HG03108 (cell line): ENCODE data around the gene RYR3.

ENCODE experiments used
- ATAC-seq: cut with Tn5 transposase; IDR thresholded peaks from one replicate; pipeline ENCODE4 v1.9.1; 2021; ENCODE audit warnings: moderate library complexity; ENCODE audit not compliant: unreplicated experiment

Gene RYR3

GRCh38 chr15:33858836-33859235, 548.1 kb downstream of the RYR3 start:
- ATAC-seq, result no peak

- no peak for ATAC-seq
These were observed 549.3 kb downstream of the RYR3 start for GRCh38 chr15:33859992-33860545.

DNA sequence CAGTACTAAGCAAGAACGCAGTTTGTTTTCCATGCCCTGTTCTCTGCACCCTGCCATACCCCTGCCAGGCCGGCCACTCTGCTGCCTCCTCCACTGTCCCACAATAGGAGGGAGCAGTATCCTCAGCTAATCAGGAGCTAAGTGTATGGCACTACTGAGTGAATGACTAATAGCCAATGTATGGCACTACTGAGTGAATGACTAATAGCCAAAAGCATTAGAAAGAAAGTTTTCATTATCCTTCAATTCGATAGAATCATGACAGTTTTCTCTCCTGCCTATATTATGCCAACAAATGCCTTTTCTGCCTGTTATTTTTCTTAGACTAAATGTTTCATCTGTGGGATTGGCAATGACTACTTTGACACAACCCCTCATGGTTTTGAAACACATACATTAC, 550.0 kb downstream of the RYR3 start:
- no peak for ATAC-seq

DNA sequence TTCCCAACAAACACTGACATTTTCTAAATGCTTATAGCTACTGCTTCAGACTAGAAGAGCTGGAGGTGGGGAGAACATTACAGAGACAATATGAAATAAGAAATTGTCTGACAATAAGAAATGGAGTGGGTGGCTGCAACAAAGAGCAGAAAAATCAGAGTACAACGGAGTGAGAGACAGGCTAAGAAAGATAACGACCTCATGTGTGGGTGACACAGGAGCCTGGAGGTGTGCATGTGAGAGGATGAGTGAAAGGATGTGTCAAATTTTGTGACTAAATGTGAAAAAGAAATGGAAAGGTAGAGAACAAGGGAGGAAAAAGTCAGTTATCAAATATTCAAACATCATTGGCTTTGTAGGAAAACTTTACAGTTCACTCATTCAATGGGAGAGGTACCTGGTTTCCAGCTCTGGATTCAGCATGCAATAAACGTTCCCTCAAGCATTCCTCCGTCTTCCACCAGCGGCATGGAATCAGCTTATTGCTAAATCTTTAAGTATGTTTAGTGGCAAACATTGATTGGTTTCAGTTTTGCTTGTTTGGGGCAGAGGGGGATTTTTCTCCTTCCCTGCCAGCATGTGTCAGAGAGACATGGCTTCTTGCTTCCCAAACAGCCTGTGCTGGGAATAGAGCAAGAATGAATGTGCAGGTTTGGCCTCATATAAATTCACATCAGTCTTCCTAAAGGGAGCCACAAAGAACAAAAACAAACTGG, 553.8 kb downstream of the RYR3 start:
- ATAC-seq, result no peak

- ATAC-seq, result no peak
These were observed 554.6 kb downstream of the RYR3 start for GRCh38 chr15:33865416-33865815.

DNA sequence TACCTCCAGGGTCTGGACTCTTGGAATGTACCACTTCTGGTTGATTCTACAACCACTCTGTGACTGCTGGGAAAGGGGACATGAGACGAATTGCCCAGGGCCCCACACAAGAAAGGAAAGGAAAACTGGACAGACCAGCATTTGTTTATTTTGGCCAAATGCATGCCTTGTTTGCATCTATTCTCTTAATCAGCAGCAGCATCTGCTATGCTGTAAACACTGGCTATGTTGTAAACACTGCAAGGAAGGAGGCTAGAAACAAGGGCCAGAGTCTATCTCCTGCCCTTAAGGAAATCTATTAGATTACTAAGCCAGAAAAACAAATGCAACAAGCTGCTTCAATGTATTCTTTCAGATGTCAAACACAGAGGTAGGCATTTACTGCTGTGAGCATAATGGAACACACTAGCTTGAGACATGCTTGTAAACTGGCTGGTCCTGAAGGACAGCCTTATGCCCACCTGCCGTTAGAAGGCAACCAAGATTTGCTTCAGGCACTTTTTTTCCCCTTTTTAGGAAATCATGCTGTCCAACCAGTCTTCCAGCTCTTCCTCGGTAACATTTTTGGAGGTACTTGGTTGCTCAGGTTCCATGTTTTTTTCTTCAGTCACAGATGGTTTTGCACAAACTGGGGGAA, 555.5 kb downstream of the RYR3 start:
- ATAC-seq, result no peak

DNA sequence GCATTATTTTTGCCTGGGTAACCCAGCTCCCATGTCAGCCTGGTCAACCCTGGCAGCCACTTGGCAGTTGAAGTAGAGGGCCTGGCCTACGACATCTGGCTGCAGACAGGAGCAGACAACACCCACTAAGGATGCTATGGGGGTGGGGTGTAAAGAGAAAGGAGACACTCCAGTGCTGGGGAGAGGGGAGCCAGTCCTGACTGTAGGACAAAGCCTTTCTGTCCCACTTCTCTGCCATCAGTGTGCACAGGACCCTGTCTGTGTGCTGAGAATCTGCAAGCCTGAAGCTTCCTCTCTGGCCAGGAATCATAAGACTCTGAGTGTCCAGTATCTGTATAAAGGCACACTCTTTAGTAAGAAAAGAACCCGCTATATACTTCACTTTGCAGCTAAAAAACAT, 561.2 kb downstream of the RYR3 start:
- no peak for ATAC-seq

DNA sequence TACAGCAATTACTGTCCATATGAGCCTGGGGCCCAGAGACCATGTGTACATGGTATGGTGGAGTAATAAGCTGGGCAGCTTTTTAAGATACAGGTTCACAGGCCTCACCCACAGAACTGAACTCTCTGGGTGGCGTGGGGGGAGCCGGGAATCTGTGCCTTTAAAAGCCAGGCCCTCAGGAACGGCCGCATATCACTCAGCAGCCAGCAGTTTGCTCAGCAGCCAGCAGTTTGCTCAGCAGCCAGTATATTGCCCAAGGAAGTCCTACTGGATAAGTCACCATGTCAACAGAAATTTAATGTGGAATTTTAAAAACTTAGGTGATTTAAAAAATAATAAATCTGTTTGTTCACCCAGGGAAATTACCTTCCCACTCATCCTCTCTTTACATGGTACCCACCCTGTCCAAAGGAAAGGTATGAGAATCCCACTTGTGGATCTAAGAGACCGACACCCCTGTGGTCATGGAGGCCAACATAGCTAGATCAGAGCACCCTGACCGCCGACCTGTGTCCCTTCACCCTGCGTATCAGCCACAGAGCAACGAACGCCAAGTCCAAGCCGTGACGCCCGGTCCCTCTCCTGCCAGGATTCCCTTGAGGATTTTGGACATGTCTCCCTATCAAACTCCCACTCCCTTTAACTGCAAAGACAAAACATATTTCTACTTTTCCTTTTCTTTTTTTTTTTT, 561.8 kb downstream of the RYR3 start:
- ATAC-seq, result no peak

GRCh38 chr15:33874156-33874555, 563.4 kb downstream of the RYR3 start:
- ATAC-seq, result no peak

DNA sequence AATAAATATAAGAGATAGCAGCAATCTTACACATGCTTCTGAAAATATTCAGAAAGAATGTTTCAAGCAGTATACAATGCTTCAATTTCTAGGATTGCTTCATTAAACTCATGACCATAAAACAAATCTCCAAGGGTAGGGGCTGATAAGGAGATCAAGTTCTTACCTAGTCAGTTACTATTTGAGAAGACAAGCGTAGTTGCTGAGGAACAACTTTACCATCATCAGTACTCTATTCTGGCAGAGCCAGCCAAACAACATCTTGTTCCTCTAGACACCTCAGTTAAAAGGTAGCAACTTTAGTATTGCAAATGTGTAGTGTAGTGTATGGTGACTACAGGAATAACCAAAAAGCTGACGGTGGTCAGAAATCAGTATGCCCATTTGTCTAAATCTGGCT, 572.2 kb downstream of the RYR3 start:
- no peak for ATAC-seq

DNA sequence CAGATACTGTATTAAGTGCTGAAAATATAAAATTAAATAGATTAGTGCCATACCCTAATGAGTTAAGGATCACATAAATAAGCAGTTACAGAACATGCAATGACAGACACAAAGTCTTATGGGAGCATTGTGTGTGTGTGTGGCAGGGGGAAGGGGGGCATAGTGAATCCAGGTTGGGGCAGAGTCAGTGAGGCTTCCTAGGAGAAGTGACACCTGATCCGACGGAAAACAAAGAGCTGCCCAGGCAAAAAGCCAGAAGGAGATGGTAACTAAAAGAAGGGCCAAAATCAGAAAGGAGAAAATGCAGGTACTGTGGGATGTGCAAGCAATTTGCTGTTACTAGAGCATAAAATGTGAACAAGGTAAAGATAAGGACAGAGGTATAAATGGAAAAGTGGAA, 577.4 kb downstream of the RYR3 start:
- ATAC-seq, result no peak

- peak; percentile 39 for ATAC-seq
These were observed 583.4 kb downstream of the RYR3 start for GRCh38 chr15:33894193-33894592.

- ATAC-seq, result no peak
These were observed 591.3 kb downstream of the RYR3 start for GRCh38 chr15:33902043-33902442.

GRCh38 chr15:33903661-33904060, 592.9 kb downstream of the RYR3 start:
- ATAC-seq, result no peak

- ATAC-seq, result no peak
These were observed 596.6 kb downstream of the RYR3 start for GRCh38 chr15:33907326-33907725.

- ATAC-seq, result no peak
These were observed 597.6 kb downstream of the RYR3 start for GRCh38 chr15:33908406-33908805.

DNA sequence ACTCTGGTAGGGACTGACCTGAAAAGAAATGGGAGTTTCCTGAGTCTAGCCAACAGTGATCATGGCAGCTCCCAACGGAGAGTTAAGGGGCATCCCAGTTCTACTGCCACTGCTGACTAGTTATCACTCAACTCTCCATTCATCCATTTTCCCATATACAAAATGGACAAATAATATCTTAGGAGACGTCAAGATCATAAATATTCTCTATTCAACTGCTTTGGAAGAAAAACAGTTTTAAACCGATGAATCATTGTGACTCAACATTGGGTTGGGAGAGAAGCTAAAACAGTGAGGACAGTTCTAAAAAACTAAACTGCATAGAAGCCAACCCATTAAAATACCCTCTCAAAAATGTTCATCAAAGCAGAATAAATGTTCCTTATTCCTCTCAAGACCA, 600.0 kb downstream of the RYR3 start:
- no peak for ATAC-seq

- no peak for ATAC-seq
These were observed 601.6 kb downstream of the RYR3 start for GRCh38 chr15:33912326-33912725.

DNA sequence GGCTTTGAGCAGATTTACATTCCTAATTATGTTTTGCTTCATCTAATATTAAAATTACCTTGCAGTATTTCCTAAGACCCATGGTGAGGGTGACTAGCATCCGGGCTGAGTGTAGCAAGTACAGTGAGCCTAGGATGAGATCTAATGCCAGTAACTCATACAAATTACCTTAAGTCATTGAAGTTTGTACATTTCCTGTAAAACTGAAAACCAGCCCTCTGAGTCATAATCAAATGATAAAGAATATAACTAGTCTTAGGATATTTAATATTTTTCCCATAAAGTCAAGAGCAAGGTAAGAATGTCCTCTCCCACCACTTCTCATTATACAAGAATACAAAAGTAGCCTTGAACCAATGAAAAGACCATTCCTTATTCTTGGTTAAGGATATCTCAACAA, 602.7 kb downstream of the RYR3 start:
- no peak for ATAC-seq
